Measurements from ENCODE around the gene PODN. TPM values are rescaled to one million over a fixed set of nuclear protein-coding genes. Genes with fewer than 3 reads are reported as not detected.

The PODN gene
- total RNA-seq, 2 experiments from 2014 or later: not detected

GRCh38 chr1:53038566-53038965 lies 23.4 kb upstream of the PODN start:
- CTCF ChIA-PET: no interaction called here
- Mint-ChIP-seq H3K27me3 (no peaks in the 10 kb centered on the region), H3K4me1 (peaks cover 4% of the 10 kb centered on the region), H3K27ac (no peak overlapping the region), H3K9me3 (ENCODE audit: low read depth) (no peaks in the 10 kb centered on the region), H3K36me3 (peaks cover 12% of the 10 kb centered on the region), H3K4me3 (no peak overlapping the region)
- no peak for ATAC-seq
- no peak for DNase-seq

- Mint-ChIP-seq H3K36me3 (peaks cover 17% of the 10 kb centered on the region), H3K4me3 (no peak overlapping the region), H3K27me3 (no peaks in the 10 kb centered on the region), H3K4me1 (peaks cover 4% of the 10 kb centered on the region), H3K9me3 (ENCODE audit: low read depth) (no peaks in the 10 kb centered on the region), H3K27ac (no peak overlapping the region)
- ATAC-seq (no peak), DNase-seq (no peak)
- CTCF ChIA-PET: no interaction called here
Observed at GRCh38 chr1:53043271-53043670, 18.7 kb upstream of the PODN start.

GRCh38 chr1:53044926-53045325 lies 17.1 kb upstream of the PODN start:
- CTCF ChIA-PET: no interaction called here
- Mint-ChIP-seq H3K4me3 (no peak overlapping the region), H3K27me3 (no peaks in the 10 kb centered on the region), H3K27ac (no peak overlapping the region), H3K9me3 (ENCODE audit: low read depth) (no peaks in the 10 kb centered on the region), H3K4me1 (peaks cover 4% of the 10 kb centered on the region), H3K36me3 (peaks cover 11% of the 10 kb centered on the region)
- no peak for ATAC-seq
- no peak for DNase-seq

- Mint-ChIP-seq H3K9me3 (ENCODE audit: low read depth) (no peaks in the 10 kb centered on the region), H3K27ac (no peak overlapping the region), H3K4me3 (no peak overlapping the region), H3K27me3 (no peaks in the 10 kb centered on the region), H3K4me1 (peaks cover 4% of the 10 kb centered on the region), H3K36me3 (peaks cover 10% of the 10 kb centered on the region)
- DNase-seq (no peak), ATAC-seq (no peak)
- CTCF ChIA-PET: no interaction called here
Observed at GRCh38 chr1:53046930-53047329, 15.1 kb upstream of the PODN start.

GRCh38 chr1:53047737-53048736 lies 14.0 kb upstream of the PODN start:
- CTCF ChIA-PET: interaction anchor here (0.6 kb wide), 1 partner anchor 126 kb away, joined by 3 read pairs; no protein-coding TSS in a partner anchor
- ATAC-seq: no peak
- H3K27ac Mint-ChIP-seq: no peak overlapping the region

GRCh38 chr1:53048960-53049573 lies 12.9 kb upstream of the PODN start:
- H3K27ac Mint-ChIP-seq: no peak overlapping the region
- ATAC-seq: no peak
- CTCF ChIA-PET: interaction anchor here (0.6 to 1.2 kb wide), 2 partner anchors 11 to 127 kb away, joined by 3 read pairs; no protein-coding TSS in a partner anchor
- H3K4me1 Mint-ChIP-seq: peaks cover 4% of the 10 kb centered on the region
- H3K36me3 Mint-ChIP-seq: peaks cover 23% of the 10 kb centered on the region
- H3K9me3 Mint-ChIP-seq (ENCODE audit: low read depth): no peaks in the 10 kb centered on the region
- no peak for DNase-seq
- H3K4me3 Mint-ChIP-seq: no peak overlapping the region
- H3K27me3 Mint-ChIP-seq: no peaks in the 10 kb centered on the region

More at GRCh38 chr1:53047737-53048736, 14.0 kb upstream of the PODN start:
- no peaks in the 10 kb centered on the region for H3K9me3 Mint-ChIP-seq (ENCODE audit: low read depth)
- peaks cover 17% of the 10 kb centered on the region for H3K36me3 Mint-ChIP-seq
- H3K4me3 Mint-ChIP-seq: no peak overlapping the region
- no peaks in the 10 kb centered on the region for H3K27me3 Mint-ChIP-seq
- no peak for DNase-seq
- peaks cover 4% of the 10 kb centered on the region for H3K4me1 Mint-ChIP-seq

GRCh38 chr1:53049574-53049967 lies 12.4 kb upstream of the PODN start:
- no peaks in the 10 kb centered on the region for H3K27me3 Mint-ChIP-seq
- no peak overlapping the region for H3K27ac Mint-ChIP-seq
- DNase-seq: no peak
- no peak overlapping the region for H3K4me3 Mint-ChIP-seq
- no peak for ATAC-seq
- H3K4me1 Mint-ChIP-seq: peaks cover 4% of the 10 kb centered on the region
- CTCF ChIA-PET: interaction anchor here (1.2 kb wide), 1 partner anchor 11 kb away, joined by 3 read pairs; no protein-coding TSS in a partner anchor
- H3K36me3 Mint-ChIP-seq: peaks cover 24% of the 10 kb centered on the region
- H3K9me3 Mint-ChIP-seq (ENCODE audit: low read depth): no peaks in the 10 kb centered on the region

- ATAC-seq (no peak), DNase-seq (no peak)
- Mint-ChIP-seq H3K27me3 (no peaks in the 10 kb centered on the region), H3K4me1 (peaks cover 4% of the 10 kb centered on the region), H3K4me3 (no peak overlapping the region), H3K27ac (no peak overlapping the region), H3K36me3 (peaks cover 22% of the 10 kb centered on the region), H3K9me3 (ENCODE audit: low read depth) (no peaks in the 10 kb centered on the region)
- CTCF ChIA-PET: no interaction called here
Observed at GRCh38 chr1:53050310-53050709, 11.7 kb upstream of the PODN start.

- H3K36me3 Mint-ChIP-seq: peaks cover 22% of the 10 kb centered on the region
- H3K9me3 Mint-ChIP-seq (ENCODE audit: low read depth): no peaks in the 10 kb centered on the region
- CTCF ChIA-PET: no interaction called here
- ATAC-seq: no peak
- H3K4me1 Mint-ChIP-seq: peaks cover 4% of the 10 kb centered on the region
- DNase-seq: no peak
- no peaks in the 10 kb centered on the region for H3K27me3 Mint-ChIP-seq
- H3K27ac Mint-ChIP-seq: no peak overlapping the region
- no peak overlapping the region for H3K4me3 Mint-ChIP-seq
Observed at GRCh38 chr1:53051676-53052075, 10.3 kb upstream of the PODN start.

- no peak for ATAC-seq
- no peaks in the 10 kb centered on the region for H3K4me1 Mint-ChIP-seq
- DNase-seq: no peak
- no peak overlapping the region for H3K27ac Mint-ChIP-seq
- no peak overlapping the region for H3K4me3 Mint-ChIP-seq
- no peaks in the 10 kb centered on the region for H3K9me3 Mint-ChIP-seq (ENCODE audit: low read depth)
- H3K27me3 Mint-ChIP-seq: peaks cover 40% of the 10 kb centered on the region
- H3K36me3 Mint-ChIP-seq: peaks cover 15% of the 10 kb centered on the region
- CTCF ChIA-PET: no interaction called here
Observed at GRCh38 chr1:53057127-53057526, 4.9 kb upstream of the PODN start.

GRCh38 chr1:53060579-53060978 lies 1.4 kb upstream of the PODN start:
- no peaks in the 10 kb centered on the region for H3K36me3 Mint-ChIP-seq
- H3K4me3 Mint-ChIP-seq: no peak overlapping the region
- H3K27ac Mint-ChIP-seq: no peak overlapping the region
- ATAC-seq (no peak), DNase-seq (no peak)
- CTCF ChIA-PET: interaction anchor here (1.0 kb wide), 1 partner anchor 11 kb away, joined by 3 read pairs; no protein-coding TSS in a partner anchor
- no peaks in the 10 kb centered on the region for H3K9me3 Mint-ChIP-seq (ENCODE audit: low read depth)
- H3K4me1 Mint-ChIP-seq: peaks cover 2% of the 10 kb centered on the region
- peaks cover 65% of the 10 kb centered on the region for H3K27me3 Mint-ChIP-seq

GRCh38 chr1:53061123-53061858 lies 722 bp upstream of the PODN start:
- CTCF ChIA-PET: interaction anchor here (1.0 kb wide), 1 partner anchor 12 kb away, joined by 3 read pairs; no protein-coding TSS in a partner anchor
- Mint-ChIP-seq H3K4me1 (peaks cover 2% of the 10 kb centered on the region), H3K27ac (no peak overlapping the region), H3K9me3 (ENCODE audit: low read depth) (no peaks in the 10 kb centered on the region), H3K27me3 (peaks cover 65% of the 10 kb centered on the region), H3K36me3 (no peaks in the 10 kb centered on the region), H3K4me3 (no peak overlapping the region)
- DNase-seq (no peak), ATAC-seq (no peak)
